Ovary (tissue), 3 donors: ENCODE results near the gene CTXN3.

Experiments used
- EP300 ChIP-seq: sonication (generic); formaldehyde crosslinking; IDR thresholded peaks from one replicate; pipeline ENCODE4 v1.6.1; 2017; ENCODE audit warnings: antibody characterized with exemption
- POLR2A ChIP-seq: fragments of 450-650 bp; IDR thresholded peaks from one replicate; pipeline ENCODE4 v1.6.1; 2017; ENCODE audit warnings: antibody characterized with exemption, mild to moderate bottlenecking, moderate library complexity
- TF ChIP-seq, protein P1 (sequence below), 3 donors: fragments of 450-650 bp in 2 of 3; fragments of 200-600 bp in 1 of 3; IDR thresholded peaks; one replicate each; pipeline versions ENCODE4 v1.5.1 to v1.8.0; 2016 to 2022; ENCODE audit warnings: antibody characterized with exemption in 3 of 3, mild to moderate bottlenecking in 1 of 3
- donor health status: DM: no; HTN: no; CAD: no.

GRCh38 chr5:127650022-127650421 lies 1.1 kb downstream of the CTXN3 start:
- TF ChIP-seq, protein P1, sequence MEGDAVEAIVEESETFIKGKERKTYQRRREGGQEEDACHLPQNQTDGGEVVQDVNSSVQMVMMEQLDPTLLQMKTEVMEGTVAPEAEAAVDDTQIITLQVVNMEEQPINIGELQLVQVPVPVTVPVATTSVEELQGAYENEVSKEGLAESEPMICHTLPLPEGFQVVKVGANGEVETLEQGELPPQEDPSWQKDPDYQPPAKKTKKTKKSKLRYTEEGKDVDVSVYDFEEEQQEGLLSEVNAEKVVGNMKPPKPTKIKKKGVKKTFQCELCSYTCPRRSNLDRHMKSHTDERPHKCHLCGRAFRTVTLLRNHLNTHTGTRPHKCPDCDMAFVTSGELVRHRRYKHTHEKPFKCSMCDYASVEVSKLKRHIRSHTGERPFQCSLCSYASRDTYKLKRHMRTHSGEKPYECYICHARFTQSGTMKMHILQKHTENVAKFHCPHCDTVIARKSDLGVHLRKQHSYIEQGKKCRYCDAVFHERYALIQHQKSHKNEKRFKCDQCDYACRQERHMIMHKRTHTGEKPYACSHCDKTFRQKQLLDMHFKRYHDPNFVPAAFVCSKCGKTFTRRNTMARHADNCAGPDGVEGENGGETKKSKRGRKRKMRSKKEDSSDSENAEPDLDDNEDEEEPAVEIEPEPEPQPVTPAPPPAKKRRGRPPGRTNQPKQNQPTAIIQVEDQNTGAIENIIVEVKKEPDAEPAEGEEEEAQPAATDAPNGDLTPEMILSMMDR (IDR thresholded peaks at IDR 0.05): no peak
- no peak for TF ChIP-seq EP300
- TF ChIP-seq POLR2A: no peak
